K562 (cell line): Measurements from ENCODE around the gene CTSW. TPM values are rescaled to one million over a fixed set of nuclear protein-coding genes. Genes with fewer than 3 reads are reported as not detected.

Source experiments
- AFF4 ChIP-seq: sonication (generic); formaldehyde crosslinking; IDR thresholded peaks from 2 replicates; pipeline ENCODE4 v1.8.0; 2023; ENCODE audit warnings: mild to moderate bottlenecking, missing genetic modification reagents
- CTBP1 ChIP-seq: fragments of 450-650 bp; IDR thresholded peaks from 2 replicates; pipeline ENCODE4 v1.6.1; 2016; ENCODE audit warnings: borderline replicate concordance
- HINFP ChIP-seq: fragments of 450-650 bp; conservative IDR thresholded peaks from 2 replicates; pipeline ENCODE4 v1.6.1; 2016; ENCODE audit warnings: missing genetic modification characterization, low read depth, mild to moderate bottlenecking, control low read depth, missing compliant biosample characterization
- MITF ChIP-seq: IDR thresholded peaks from 2 replicates; pipeline ENCODE4 v1.6.1; 2014; ENCODE audit warnings: antibody characterized with exemption
- NKRF ChIP-seq: fragments of 450-650 bp; IDR thresholded peaks from 2 replicates; pipeline ENCODE4 v1.6.1; 2016; ENCODE audit warnings: borderline replicate concordance
- PPARD ChIP-seq: fragments of 250-450 bp; sonication (Bioruptor Pico); IDR thresholded peaks from 2 replicates; pipeline ENCODE4 v1.8.0; 2022; ENCODE audit warnings: inconsistent platforms, mild to moderate bottlenecking, moderate library complexity
- SMAD2 ChIP-seq: fragments of 150-350 bp; IDR thresholded peaks from 2 replicates; pipeline ENCODE4 v1.6.1; 2014; ENCODE audit warnings: low read depth, mild to moderate bottlenecking, low read length
- ZNF133 ChIP-seq: fragments of 250-450 bp; sonication (Bioruptor Pico); IDR thresholded peaks from 2 replicates; pipeline ENCODE4 v1.4.0; 2020; ENCODE audit warnings: mild to moderate bottlenecking
- ZNF263 ChIP-seq: sonication (generic); formaldehyde crosslinking; IDR thresholded peaks from 2 replicates; pipeline ENCODE4 v1.8.0; 2022; ENCODE audit warnings: mild to moderate bottlenecking, missing genetic modification reagents, borderline replicate concordance
- ZNF282 ChIP-seq: sonication (generic); formaldehyde crosslinking; IDR thresholded peaks from 2 replicates; pipeline ENCODE4 v1.8.1; 2023; ENCODE audit warnings: missing genetic modification reagents
- ZNF586 ChIP-seq: fragments of 450-650 bp; formaldehyde crosslinking; conservative IDR thresholded peaks from 2 replicates; pipeline ENCODE4 v1.4.0; 2020; ENCODE audit warnings: mild to moderate bottlenecking, moderate library complexity
- ZNF75A ChIP-seq: fragments of 450-650 bp; formaldehyde crosslinking; IDR thresholded peaks from 2 replicates; pipeline ENCODE4 v1.4.0; 2020; ENCODE audit warnings: mild to moderate bottlenecking
- ZSCAN29 ChIP-seq: fragments of 450-650 bp; IDR thresholded peaks from 2 replicates; pipeline ENCODE4 v1.6.1; 2017
- polyA plus RNA-seq, 8 experiments: library from polyadenylated mRNA; depleted of rRNA in 4 of 8; stranded (reverse) in 5 of 8; unstranded in 3 of 8; fragments of >200 nt; fragmentation: Nextera tagmentation in 2 of 8; fragmentation: Illumina TruSeq in 1 of 8; extraction: Ambion mirVana in 2 of 8; extraction: Trizol in 1 of 8; gene quantifications; 2 replicates each; pipeline versions ENCODE4 v1.2.1 to v1.2.3, GENCODE V29; 2011 to 2014; ENCODE audit warnings: inconsistent platforms in 1 of 8, missing spikeins in 1 of 8
- total RNA-seq, 7 experiments: library from RNA; depleted of rRNA in 6 of 7; stranded (reverse); fragments of >200 nt in 6 of 7; fragmentation: Illumina TruSeq in 2 of 7; extraction: Trizol in 2 of 7; gene quantifications; 2 replicates each; pipeline versions ENCODE4 v1.2.1 to v1.2.3, GENCODE V29; 2011 to 2021; ENCODE audit warnings: low replicate concordance in 1 of 7
- TF ChIP-seq, protein P1 (sequence below), 3 experiments: fragments of 200-800 bp in 1 of 3; fragments of 250-450 bp in 1 of 3; fragments of 450-650 bp in 1 of 3; sonication (Bioruptor Pico) in 1 of 3; sonication (Bioruptor generic) in 1 of 3; formaldehyde crosslinking in 1 of 3; IDR thresholded peaks; 2 replicates each; pipeline versions ENCODE4 v1.6.1 to v1.8.0; 2016 to 2022; ENCODE audit warnings: mild to moderate bottlenecking in 2 of 3, missing genetic modification characterization in 2 of 3, missing compliant biosample characterization in 1 of 3, moderate library complexity in 1 of 3

CTSW gene
- total and polyA plus RNA-seq, 9 of the 15 experiments (the other 6 are each of a cell fraction or from before 2014, with no cell fraction given), result 0.04 TPM; not detected in 8

- TF ChIP-seq, protein P1, sequence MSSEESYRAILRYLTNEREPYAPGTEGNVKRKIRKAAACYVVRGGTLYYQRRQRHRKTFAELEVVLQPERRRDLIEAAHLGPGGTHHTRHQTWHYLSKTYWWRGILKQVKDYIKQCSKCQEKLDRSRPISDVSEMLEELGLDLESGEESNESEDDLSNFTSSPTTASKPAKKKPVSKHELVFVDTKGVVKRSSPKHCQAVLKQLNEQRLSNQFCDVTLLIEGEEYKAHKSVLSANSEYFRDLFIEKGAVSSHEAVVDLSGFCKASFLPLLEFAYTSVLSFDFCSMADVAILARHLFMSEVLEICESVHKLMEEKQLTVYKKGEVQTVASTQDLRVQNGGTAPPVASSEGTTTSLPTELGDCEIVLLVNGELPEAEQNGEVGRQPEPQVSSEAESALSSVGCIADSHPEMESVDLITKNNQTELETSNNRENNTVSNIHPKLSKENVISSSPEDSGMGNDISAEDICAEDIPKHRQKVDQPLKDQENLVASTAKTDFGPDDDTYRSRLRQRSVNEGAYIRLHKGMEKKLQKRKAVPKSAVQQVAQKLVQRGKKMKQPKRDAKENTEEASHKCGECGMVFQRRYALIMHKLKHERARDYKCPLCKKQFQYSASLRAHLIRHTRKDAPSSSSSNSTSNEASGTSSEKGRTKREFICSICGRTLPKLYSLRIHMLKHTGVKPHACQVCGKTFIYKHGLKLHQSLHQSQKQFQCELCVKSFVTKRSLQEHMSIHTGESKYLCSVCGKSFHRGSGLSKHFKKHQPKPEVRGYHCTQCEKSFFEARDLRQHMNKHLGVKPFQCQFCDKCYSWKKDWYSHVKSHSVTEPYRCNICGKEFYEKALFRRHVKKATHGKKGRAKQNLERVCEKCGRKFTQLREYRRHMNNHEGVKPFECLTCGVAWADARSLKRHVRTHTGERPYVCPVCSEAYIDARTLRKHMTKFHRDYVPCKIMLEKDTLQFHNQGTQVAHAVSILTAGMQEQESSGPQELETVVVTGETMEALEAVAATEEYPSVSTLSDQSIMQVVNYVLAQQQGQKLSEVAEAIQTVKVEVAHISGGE (CRISPR knock-in tag; IDR thresholded peaks at IDR 0.05), result no peak
- TF ChIP-seq ZSCAN29, result no peak
- TF ChIP-seq CTBP1, result peak; percentile 90
- TF ChIP-seq SMAD2, result no peak
- TF ChIP-seq AFF4 (CRISPR knock-in tag), result peak; percentile 46; the same call in 1 of the 2 replicates
- no peak for TF ChIP-seq PPARD
- TF ChIP-seq ZNF586 (CRISPR knock-in tag), result no peak
- peak; percentile 62; the same call in 1 of the 2 replicates for TF ChIP-seq NKRF
- no peak for TF ChIP-seq ZNF75A (CRISPR knock-in tag)
- peak; percentile 34; the same call in 1 of the 2 replicates for TF ChIP-seq ZNF263 (CRISPR knock-in tag)
- TF ChIP-seq ZNF133 (CRISPR knock-in tag), result no peak
- no peak for TF ChIP-seq HINFP (tag)
- 0 out of 2 replicates have a peak, but pooled peaks have one; percentile 29 for TF ChIP-seq MITF
- peak; percentile 82; the same call in 1 of the 2 replicates for TF ChIP-seq ZNF282
Measured at GRCh38 chr11:65900125-65900898, 20.7 kb downstream of the CTSW start, which contains the start of gene FOSL1 (continued).
